Trophoblast cell (in vitro differentiated cells and primary cell): ENCODE data around the gene ABCC6.
"Not testable (repeated sequence)": the region's sequence is repeated elsewhere in the genome, so short reads cannot be mapped to it uniquely, and the experiment has no call there.

Experiments used
- DNase-seq, 2 donors: peaks; one replicate each; pipeline ENCODE4 v3.0.0-alpha.2; 2016
- H2AFZ ChIP-seq: 2 replicates; pipeline ENCODE4 v1.6.1; 2013; ENCODE audit warnings: low read length, moderate library complexity, mild to moderate bottlenecking; ENCODE audit not compliant: insufficient read depth, poor library complexity
- H2AK5ac ChIP-seq: 2 replicates; pipeline ENCODE4 v1.6.1; 2013; ENCODE audit warnings: mild to moderate bottlenecking, low read length
- H2BK120ac ChIP-seq: 2 replicates; pipeline ENCODE4 v1.6.1; 2013; ENCODE audit warnings: low read length, mild to moderate bottlenecking, moderate library complexity; ENCODE audit not compliant: insufficient read depth, poor library complexity
- H2BK12ac ChIP-seq: 2 replicates; pipeline ENCODE4 v1.6.1; 2013; ENCODE audit warnings: mild to moderate bottlenecking, low read length, moderate library complexity
- H2BK5ac ChIP-seq: 2 replicates; pipeline ENCODE4 v1.6.1; 2013; ENCODE audit warnings: low read length, low read depth, moderate library complexity, mild to moderate bottlenecking; ENCODE audit not compliant: poor library complexity
- H3K14ac ChIP-seq: 2 replicates; pipeline ENCODE4 v1.6.1; 2013; ENCODE audit warnings: mild to moderate bottlenecking, low read length
- H3K18ac ChIP-seq: 2 replicates; pipeline ENCODE4 v1.6.1; 2013; ENCODE audit warnings: mild to moderate bottlenecking, low read length
- H3K23ac ChIP-seq: 2 replicates; pipeline ENCODE4 v1.6.1; 2013; ENCODE audit warnings: low read length
- H3K27ac ChIP-seq: 2 replicates; pipeline ENCODE4 v1.5.1; 2013; ENCODE audit warnings: low read depth, mild to moderate bottlenecking, inconsistent platforms, low read length, moderate library complexity
- H3K27me3 ChIP-seq: 2 replicates; pipeline ENCODE4 v1.6.1; 2013; ENCODE audit warnings: inconsistent platforms, mild to moderate bottlenecking, low read length, moderate library complexity; ENCODE audit not compliant: insufficient read depth
- H3K36me3 ChIP-seq, 2 experiments: 1 replicate in 1 of 2; 2 replicates in 1 of 2; pipeline ENCODE4 v1.6.1; 2013; ENCODE audit warnings: low read length in 2 of 2, mild to moderate bottlenecking in 2 of 2, moderate library complexity in 1 of 2; ENCODE audit not compliant: insufficient read depth in 2 of 2, control insufficient read depth in 1 of 2
- H3K4ac ChIP-seq: 2 replicates; pipeline ENCODE4 v1.6.1; 2013; ENCODE audit warnings: low read depth, mild to moderate bottlenecking, low read length, moderate library complexity
- H3K4me1 ChIP-seq, 2 experiments: 1 replicate in 1 of 2; 2 replicates in 1 of 2; pipeline ENCODE4 v1.6.1; 2013; ENCODE audit warnings: low read length in 2 of 2, mild to moderate bottlenecking in 2 of 2, moderate library complexity in 1 of 2; ENCODE audit not compliant: insufficient read depth in 2 of 2, control insufficient read depth in 1 of 2
- H3K4me2 ChIP-seq: 2 replicates; pipeline ENCODE4 v1.6.1; 2013; ENCODE audit warnings: inconsistent platforms, mild to moderate bottlenecking, low read length, moderate library complexity
- H3K4me3 ChIP-seq: 2 replicates; pipeline ENCODE4 v1.5.1; 2013; ENCODE audit warnings: mild to moderate bottlenecking, low read depth, low read length, inconsistent platforms
- H3K79me1 ChIP-seq: one replicate; pipeline ENCODE4 v1.6.1; 2013; ENCODE audit warnings: low read length
- H3K79me2 ChIP-seq: 2 replicates; pipeline ENCODE4 v1.6.1; 2013; ENCODE audit warnings: low read length, mild to moderate bottlenecking; ENCODE audit not compliant: control insufficient read depth, insufficient read depth, poor library complexity
- H3K9ac ChIP-seq: 2 replicates; pipeline ENCODE4 v1.6.1; 2013; ENCODE audit warnings: mild to moderate bottlenecking, low read length
- H3K9me3 ChIP-seq: 2 replicates; pipeline ENCODE4 v1.6.1; 2013; ENCODE audit warnings: low read depth, mild to moderate bottlenecking, control low read depth, inconsistent platforms, low read length; ENCODE audit not compliant: insufficient read depth
- H4K12ac ChIP-seq: 2 replicates; pipeline ENCODE4 v1.6.1; 2013; ENCODE audit warnings: low read depth, mild to moderate bottlenecking, low read length, moderate library complexity
- H4K8ac ChIP-seq: 2 replicates; pipeline ENCODE4 v1.6.1; 2013; ENCODE audit warnings: low read depth, mild to moderate bottlenecking, low read length, moderate library complexity
- H4K91ac ChIP-seq: one replicate; pipeline ENCODE4 v1.6.1; 2013; ENCODE audit warnings: low read depth, mild to moderate bottlenecking, low read length, moderate library complexity
- WGBS: extraction: QIAGEN DNeasy Blood & Tissue Kit; methylation state at CpG from one replicate; pipeline ENCODE4 v1.1.7; 2013; ENCODE audit warnings: missing lambda C conversion rate; ENCODE audit not compliant: insufficient read length, insufficient coverage; ENCODE audit errors: extremely low coverage; 5-methylcytosine and 5-hydroxymethylcytosine counted together

Gene ABCC6

GRCh38 chr16:16249621-16250330, 26.5 kb upstream of the ABCC6 start:
- H4K8ac ChIP-seq, H3K79me1 ChIP-seq, H3K4me2 ChIP-seq, H3K18ac ChIP-seq, H3K4ac ChIP-seq, H3K36me3 ChIP-seq, H3K27me3 ChIP-seq, H3K9ac ChIP-seq, H3K4me3 ChIP-seq, H3K14ac ChIP-seq, H2AK5ac ChIP-seq, DNase-seq, H3K23ac ChIP-seq, H3K4me1 ChIP-seq, H3K9me3 ChIP-seq, H2BK5ac ChIP-seq, H2BK120ac ChIP-seq, H4K12ac ChIP-seq, H3K79me2 ChIP-seq, H3K27ac ChIP-seq, H2BK12ac ChIP-seq, H2AFZ ChIP-seq, H4K91ac ChIP-seq: not testable (repeated sequence)
- WGBS: no CpG with 5 or more reads among the region's 7 CpGs

- H3K36me3 ChIP-seq, H4K91ac ChIP-seq, H3K79me1 ChIP-seq, H2BK12ac ChIP-seq, H3K79me2 ChIP-seq, H3K9me3 ChIP-seq, H3K18ac ChIP-seq, H3K27ac ChIP-seq, H3K14ac ChIP-seq, H3K23ac ChIP-seq, H2AFZ ChIP-seq, DNase-seq, H2AK5ac ChIP-seq, H3K27me3 ChIP-seq, H3K4me3 ChIP-seq, H2BK5ac ChIP-seq, H2BK120ac ChIP-seq, H4K12ac ChIP-seq, H3K4ac ChIP-seq, H3K4me1 ChIP-seq, H4K8ac ChIP-seq, H3K9ac ChIP-seq, H3K4me2 ChIP-seq: not testable (repeated sequence)
- no CpG with 5 or more reads among the region's 3 CpGs for WGBS
Observed at GRCh38 chr16:16247439-16247838, 24.1 kb upstream of the ABCC6 start.

GRCh38 chr16:16246578-16247262, 23.4 kb upstream of the ABCC6 start:
- H3K36me3 ChIP-seq, H2BK5ac ChIP-seq: not testable (repeated sequence)

DNA sequence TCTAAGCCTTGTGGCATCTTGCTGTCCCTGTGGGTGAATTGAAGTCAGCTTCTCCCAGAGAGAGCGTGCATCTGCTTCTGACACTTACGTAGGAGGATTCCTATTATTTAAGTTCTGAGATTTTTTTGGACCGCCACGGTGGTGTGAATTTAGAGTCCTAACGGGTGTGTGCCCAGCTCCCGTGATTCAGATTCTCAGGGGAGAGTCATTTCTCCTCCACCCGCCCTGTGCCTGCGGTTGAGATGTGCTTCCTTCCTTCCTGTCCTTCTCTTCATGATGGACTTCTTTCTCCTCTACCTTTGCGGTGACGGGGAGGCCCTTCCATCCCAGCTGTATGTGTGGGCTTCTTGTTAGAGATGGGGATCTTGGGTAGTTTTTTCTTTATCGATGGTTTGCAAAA, 20.6 kb upstream of the ABCC6 start:
- not testable (repeated sequence) for H3K4me3 ChIP-seq, H3K18ac ChIP-seq, H2AK5ac ChIP-seq, H3K9ac ChIP-seq, H2AFZ ChIP-seq, H3K23ac ChIP-seq, H2BK120ac ChIP-seq, H3K27me3 ChIP-seq, H3K14ac ChIP-seq, H3K4me2 ChIP-seq, H4K8ac ChIP-seq, H3K9me3 ChIP-seq, H3K79me2 ChIP-seq, H4K91ac ChIP-seq, H3K4me1 ChIP-seq, H3K27ac ChIP-seq, H2BK5ac ChIP-seq, H3K36me3 ChIP-seq, H3K79me1 ChIP-seq, H2BK12ac ChIP-seq, H3K4ac ChIP-seq, H4K12ac ChIP-seq, DNase-seq
- no CpG with 5 or more reads among the region's 11 CpGs for WGBS

More at GRCh38 chr16:16246578-16247262, 23.4 kb upstream of the ABCC6 start:
- H4K12ac ChIP-seq, DNase-seq, H3K4me2 ChIP-seq, H2AK5ac ChIP-seq, H3K18ac ChIP-seq, H3K4me1 ChIP-seq, H3K4ac ChIP-seq, H2BK12ac ChIP-seq, H3K4me3 ChIP-seq, H3K9me3 ChIP-seq, H2AFZ ChIP-seq, H3K79me2 ChIP-seq, H2BK120ac ChIP-seq, H4K8ac ChIP-seq, H3K79me1 ChIP-seq, H3K14ac ChIP-seq, H3K9ac ChIP-seq, H3K27me3 ChIP-seq, H4K91ac ChIP-seq, H3K23ac ChIP-seq, H3K27ac ChIP-seq: not testable (repeated sequence)
- no CpG with 5 or more reads among the region's 8 CpGs for WGBS
